ENCODE measurements around the gene TAC4. TPM values are rescaled to one million over a fixed set of nuclear protein-coding genes. Genes with fewer than 3 reads are reported as not detected.

TAC4 gene
- total and polyA plus RNA-seq, 9 of the 15 experiments (the other 6 are each of a cell fraction or from before 2014, with no cell fraction given) = 0.17 TPM; not detected in 8

- TF ChIP-seq RBM14 (IDR thresholded peaks at IDR 0.05; ENCODE audit: borderline replicate concordance, insufficient read depth, low read depth, low read length) = no peak
- no peak for TF ChIP-seq E2F3 (CRISPR knock-in tag; IDR thresholded peaks at IDR 0.05)
- no peak for TF ChIP-seq RNF219 (CRISPR knock-in tag; IDR thresholded peaks at IDR 0.05)
- TF ChIP-seq CEBPB (tag; IDR thresholded peaks at IDR 0.05) = no peak
- TF ChIP-seq CBX1 (IDR thresholded peaks at IDR 0.05; ENCODE audit: low read depth) = no peak
- no peak for TF ChIP-seq MCM2 (IDR thresholded peaks at IDR 0.05; ENCODE audit: low read depth)
These were observed 38.2 kb upstream of the TAC4 start (continued) for GRCh38 chr17:49886036-49886435.

- Histone ChIP-seq H2AFZ (ENCODE audit: low read depth, low read length) (no peak overlapping the region), H3K9me1 (ENCODE audit: control insufficient read depth, insufficient read depth, low read length) (no peaks in the 10 kb centered on the region), H3K36me3 (ENCODE audit: control insufficient read depth, insufficient read depth, low read length) (no peaks in the 10 kb centered on the region), H3K4me1 (replicated peaks in 1 of 2; ENCODE audit: control insufficient read depth in 2 of 2, insufficient read depth in 2 of 2, low read length in 2 of 2) (peaks cover 13 to 16% of the 10 kb centered on the region in 2 experiments), H4K20me1 (replicated peaks; ENCODE audit: control insufficient read depth, insufficient read depth, low read length) (no peaks in the 10 kb centered on the region; the same call in 1 of the 2 replicates), H3K9me3 (replicated peaks; ENCODE audit: control insufficient read depth, insufficient read depth, low read depth, low read length) (no peaks in the 10 kb centered on the region), H3K79me2 (ENCODE audit: control insufficient read depth, insufficient read depth, low read length) (no peaks in the 10 kb centered on the region), H3K9ac (ENCODE audit: insufficient read depth in 1 of 2, low read depth in 2 of 2, low read length in 2 of 2) (no peak overlapping the region), H3K27me3 (ENCODE audit: control insufficient read depth in 2 of 2, insufficient read depth in 2 of 2, low read length in 2 of 2) (peaks cover 9 to 59% of the 10 kb centered on the region in 2 experiments; a peak in 4 of 5 replicates), H3K27ac (ENCODE audit: extremely low read depth, low read depth, low read length) (no peak overlapping the region), H3K4me2 (ENCODE audit: insufficient read depth, low read length) (no peak overlapping the region), H3K4me3 (no peak overlapping the region)
- DNase-seq (ENCODE audit: extremely low read depth in 1 of 4, low spot score in 3 of 4) (no peak), ATAC-seq (no peak), FAIRE-seq (no peak)
- POLR2A ChIA-PET = interaction anchor here (0.6 kb wide), 1 partner anchor 71 kb away, joined by 3 read pairs; no protein-coding TSS in a partner anchor
- WGBS (ENCODE audit: insufficient coverage, low coverage, missing lambda C conversion rate) = under 1% methylated on average over 7 of the region's 7 CpGs
- in situ Hi-C loops (cut with MboI) = no loop called here
- intact Hi-C loops (cut with micrococcal nuclease) = loop anchor here (10.0 kb wide), 1 partner anchor 202 kb away; no protein-coding TSS in a partner anchor
- TF ChIP-seq SAFB2 (IDR thresholded peaks at IDR 0.05; ENCODE audit: borderline replicate concordance, low read depth, low read length, severe bottlenecking) (no peak), HCFC1 (IDR thresholded peaks at IDR 0.05; ENCODE audit: low read depth, low read length) (no peak), ZNF778 (CRISPR knock-in tag; IDR thresholded peaks at IDR 0.05) (no peak), MAFG (tag; conservative IDR thresholded peaks at IDR 0.05) (no peak), ZBED1 (IDR thresholded peaks at IDR 0.05) (no peak)
- no TSS peak for BruUV-seq (replicated peaks)
- CTCF ChIA-PET (ENCODE audit: low intra/inter-chr PET ratio) = interaction anchor here (0.9 kb wide), 1 partner anchor 114 kb away, joined by 3 read pairs; no protein-coding TSS in a partner anchor
These were observed 34.6 kb upstream of the TAC4 start for GRCh38 chr17:49882434-49882833.

Measured in K562 (cell line).